Astrocyte of the cerebellum (primary cell): ENCODE measurements around the gene TRIM26.

ENCODE experiments used
- DNase-seq: peaks from one replicate; pipeline ENCODE4 v3.0.0-alpha.2; 2011; ENCODE audit warnings: low read depth
- H3K4me3 ChIP-seq: 2 replicates; pipeline ENCODE4 v1.5.1; 2011; ENCODE audit warnings: mild to moderate bottlenecking, low read depth, low read length, moderate library complexity
- in situ Hi-C: cut with HindIII; loops from 2 replicates; pipeline ENCODE4 v1.10.0; 2017; ENCODE audit warnings: low sequenced_read_pairs
- TF ChIP-seq, protein P1 (sequence below): IDR thresholded peaks from 2 replicates; pipeline ENCODE4 v1.5.1; 2012; ENCODE audit warnings: low read length, low read depth, moderate library complexity, mild to moderate bottlenecking; ENCODE audit errors: missing control alignments

The TRIM26 gene

DNA sequence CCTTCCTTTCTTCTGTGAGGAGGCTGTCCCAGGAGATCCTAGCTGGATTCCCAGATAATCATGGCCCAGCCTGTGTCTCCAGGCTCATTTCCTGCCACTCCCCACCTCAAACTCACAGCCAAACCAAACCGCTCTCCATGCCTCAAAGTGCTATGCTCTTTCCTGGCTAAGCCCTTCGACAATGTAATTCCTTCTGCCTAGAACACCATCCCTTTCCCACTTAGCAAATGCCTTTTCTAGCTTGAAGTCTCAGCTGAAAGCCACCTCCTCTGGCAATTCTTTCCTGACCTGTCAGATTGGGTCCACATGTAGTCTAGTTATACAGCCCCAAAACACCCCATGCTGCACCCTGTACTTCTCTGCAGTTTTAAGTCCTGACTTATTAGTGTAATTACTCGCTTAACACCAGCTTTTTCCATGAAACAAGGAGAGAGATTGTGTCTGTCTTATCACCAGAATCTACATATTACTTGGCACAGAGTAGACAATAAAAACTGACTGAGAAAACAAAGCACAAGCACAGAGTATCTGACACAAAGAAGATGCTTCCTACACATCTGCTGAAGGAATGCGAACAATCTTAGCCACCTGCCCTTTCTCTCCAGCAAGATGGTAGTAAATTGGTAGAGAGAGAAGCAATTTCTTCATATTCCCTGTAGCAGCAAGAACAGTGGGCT, 5.4 kb downstream of the TRIM26 start:
- DNase-seq, result no peak
- in situ Hi-C loops, result no loop called here
- TF ChIP-seq, protein P1, sequence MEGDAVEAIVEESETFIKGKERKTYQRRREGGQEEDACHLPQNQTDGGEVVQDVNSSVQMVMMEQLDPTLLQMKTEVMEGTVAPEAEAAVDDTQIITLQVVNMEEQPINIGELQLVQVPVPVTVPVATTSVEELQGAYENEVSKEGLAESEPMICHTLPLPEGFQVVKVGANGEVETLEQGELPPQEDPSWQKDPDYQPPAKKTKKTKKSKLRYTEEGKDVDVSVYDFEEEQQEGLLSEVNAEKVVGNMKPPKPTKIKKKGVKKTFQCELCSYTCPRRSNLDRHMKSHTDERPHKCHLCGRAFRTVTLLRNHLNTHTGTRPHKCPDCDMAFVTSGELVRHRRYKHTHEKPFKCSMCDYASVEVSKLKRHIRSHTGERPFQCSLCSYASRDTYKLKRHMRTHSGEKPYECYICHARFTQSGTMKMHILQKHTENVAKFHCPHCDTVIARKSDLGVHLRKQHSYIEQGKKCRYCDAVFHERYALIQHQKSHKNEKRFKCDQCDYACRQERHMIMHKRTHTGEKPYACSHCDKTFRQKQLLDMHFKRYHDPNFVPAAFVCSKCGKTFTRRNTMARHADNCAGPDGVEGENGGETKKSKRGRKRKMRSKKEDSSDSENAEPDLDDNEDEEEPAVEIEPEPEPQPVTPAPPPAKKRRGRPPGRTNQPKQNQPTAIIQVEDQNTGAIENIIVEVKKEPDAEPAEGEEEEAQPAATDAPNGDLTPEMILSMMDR, result no peak
- H3K4me3 ChIP-seq, result no peak overlapping the region

DNA sequence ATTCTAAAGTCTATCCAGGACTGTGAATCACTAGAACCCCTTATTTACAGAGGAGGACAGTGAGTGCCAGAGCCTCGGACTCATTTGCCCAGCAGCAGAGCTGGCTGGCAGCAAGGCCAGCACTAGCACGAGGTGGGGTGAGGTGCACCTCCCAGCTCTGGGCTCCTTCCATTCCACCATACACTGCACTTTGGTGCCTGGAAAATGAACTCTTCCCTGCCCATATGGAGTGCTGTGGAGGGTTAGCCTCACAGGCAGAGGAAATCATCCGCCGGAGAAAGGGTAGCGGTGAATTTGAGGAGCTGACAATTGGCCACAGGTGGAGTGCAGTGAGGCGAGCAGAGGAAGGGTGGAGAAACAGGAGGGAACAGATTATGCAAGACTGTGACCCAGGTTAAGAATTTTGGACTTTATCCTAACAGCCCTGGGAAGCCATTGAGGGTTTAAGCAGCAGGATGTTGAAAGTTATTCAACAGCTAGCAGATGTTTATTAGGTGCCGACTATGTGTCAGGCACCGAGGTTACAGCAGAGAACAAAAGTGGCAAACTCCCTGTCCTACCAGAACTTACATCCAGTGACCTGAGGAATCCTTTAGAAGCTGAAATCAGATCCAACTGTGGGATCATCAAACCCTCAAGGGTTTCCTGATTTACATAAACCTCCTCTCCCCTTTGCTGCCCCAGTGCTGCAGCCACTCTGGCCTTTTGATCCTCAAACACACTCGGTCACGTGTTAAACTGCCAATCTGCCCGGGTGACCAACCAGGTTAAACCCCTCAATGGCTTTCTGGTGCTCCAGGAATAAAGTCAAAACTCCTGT, 6.2 kb downstream of the TRIM26 start:
- H3K4me3 ChIP-seq, result no peak overlapping the region
- DNase-seq, result no peak
- TF ChIP-seq, protein P1, result no peak
- in situ Hi-C loops, result no loop called here

DNA sequence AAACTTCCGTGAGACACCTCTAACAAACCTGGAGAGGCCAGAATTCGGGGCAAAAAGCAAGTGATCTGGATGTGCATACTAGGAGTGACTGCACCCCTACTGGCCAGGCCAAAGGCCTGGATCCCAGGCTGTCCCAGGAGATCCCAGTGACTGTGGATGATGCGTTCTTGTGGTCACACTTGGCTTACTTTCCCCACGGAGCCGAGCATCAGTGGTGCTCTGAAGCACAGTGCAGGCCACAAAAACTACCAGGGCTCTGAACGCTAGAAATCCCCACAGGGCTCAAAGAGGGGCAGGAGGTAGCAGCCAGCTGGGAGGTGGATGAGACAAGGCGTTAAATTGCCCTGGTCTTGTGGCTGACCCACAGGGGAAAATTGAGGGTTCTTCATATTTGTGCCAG, 7.1 kb downstream of the TRIM26 start:
- no peak overlapping the region for H3K4me3 ChIP-seq
- in situ Hi-C loops, result no loop called here
- DNase-seq, result no peak
- TF ChIP-seq, protein P1, result no peak

DNA sequence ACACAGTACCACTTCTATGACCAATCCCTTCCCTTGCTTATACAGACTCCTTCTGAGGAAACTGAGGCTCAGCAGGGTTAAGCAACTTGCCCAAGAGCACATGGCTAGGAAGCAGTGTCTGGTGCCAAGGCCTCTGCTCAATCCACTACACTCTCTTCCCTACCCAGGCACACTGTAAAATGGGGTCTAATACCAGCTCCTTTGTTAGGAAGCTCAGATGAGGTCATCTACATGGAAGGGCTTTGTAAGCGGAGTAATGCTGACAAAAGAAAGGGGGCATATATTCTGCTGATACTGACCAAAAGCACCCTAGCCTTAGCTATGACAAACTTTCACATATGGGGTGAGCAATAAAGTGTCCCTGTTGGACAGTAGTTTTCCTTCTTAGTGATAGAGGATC, 9.1 kb downstream of the TRIM26 start:
- TF ChIP-seq, protein P1, result no peak
- in situ Hi-C loops, result no loop called here
- H3K4me3 ChIP-seq, result no peak overlapping the region
- DNase-seq, result no peak

DNA sequence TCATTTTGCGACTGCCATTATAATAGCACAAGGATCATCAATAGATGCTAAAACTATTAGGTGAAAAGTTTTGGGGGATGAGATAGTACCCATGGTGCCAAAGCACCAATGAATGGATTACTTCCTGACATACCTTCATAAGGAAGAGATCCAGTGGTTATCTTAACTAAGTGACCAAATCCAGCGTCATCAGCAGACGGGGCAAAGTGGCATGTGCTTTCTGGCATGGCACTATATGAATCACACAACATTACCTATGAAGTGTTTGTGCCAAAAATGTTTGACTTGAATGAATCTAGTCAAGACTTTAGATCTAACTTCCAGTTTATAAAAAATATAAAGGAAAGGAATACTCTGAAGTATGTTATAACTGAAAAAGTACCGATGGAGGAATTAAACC, 10.8 kb downstream of the TRIM26 start:
- in situ Hi-C loops, result no loop called here
- TF ChIP-seq, protein P1, result no peak
- no peak overlapping the region for H3K4me3 ChIP-seq
- DNase-seq, result no peak

DNA sequence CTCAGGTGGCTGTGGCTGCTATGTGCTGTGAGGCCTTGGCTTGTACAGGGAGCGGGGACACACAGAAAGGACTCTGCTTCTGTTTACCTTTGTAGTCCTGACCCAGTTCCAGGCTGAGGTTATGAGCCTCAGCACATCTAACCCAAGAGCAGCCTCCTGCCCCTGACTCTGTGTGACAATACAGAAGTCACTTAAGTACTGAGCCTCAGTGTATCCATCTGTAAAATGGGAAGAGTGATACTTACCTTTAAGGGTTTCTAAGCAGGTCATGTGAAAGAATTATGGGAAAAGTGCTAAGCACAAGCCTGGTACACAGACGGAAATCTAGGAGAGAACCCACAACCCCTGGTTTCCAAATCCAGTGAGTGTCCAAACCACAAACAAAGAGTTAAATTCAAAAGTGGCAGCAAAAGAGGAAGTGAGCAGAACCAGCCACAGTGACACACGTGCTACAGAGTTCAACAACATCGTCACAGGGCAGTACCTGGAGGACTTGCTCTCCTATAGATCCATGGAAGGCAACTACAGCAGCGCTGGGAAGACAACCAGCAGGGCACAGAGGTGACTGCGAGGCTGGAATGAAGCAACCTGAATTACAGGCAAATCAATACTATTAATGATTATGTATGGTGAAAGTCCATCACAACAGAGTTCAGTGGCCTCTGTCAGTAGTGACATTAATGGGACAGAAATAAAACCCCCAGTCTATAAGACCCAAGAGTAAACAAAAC, 12.5 kb downstream of the TRIM26 start:
- H3K4me3 ChIP-seq, result no peak overlapping the region
- in situ Hi-C loops, result no loop called here
- DNase-seq, result no peak
- TF ChIP-seq, protein P1, result no peak
